Osteoblast (primary cell): ENCODE data around the gene NME9. TPM values are rescaled to one million over a fixed set of nuclear protein-coding genes. Genes with fewer than 3 reads are reported as not detected.

Experiments
- DNase-seq: peaks from one replicate; pipeline ENCODE4 v3.0.0; 2011; ENCODE audit warnings: low spot score, mixed read lengths; ENCODE audit not compliant: insufficient read length; ENCODE audit errors: missing footprints
- H2AFZ ChIP-seq: 2 replicates; pipeline ENCODE4 v1.6.0; 2011; ENCODE audit warnings: mild to moderate bottlenecking, low read length
- H3K27ac ChIP-seq: 2 replicates; pipeline ENCODE4 v1.5.1; 2011; ENCODE audit warnings: mild to moderate bottlenecking, low read depth, low read length, moderate library complexity
- H3K27me3 ChIP-seq: 2 replicates; pipeline ENCODE4 v1.6.0; 2012; ENCODE audit warnings: mild to moderate bottlenecking, control low read depth, inconsistent platforms, low read length, moderate library complexity; ENCODE audit not compliant: insufficient read depth
- H3K36me3 ChIP-seq: 2 replicates; pipeline ENCODE4 v1.5.1; 2011; ENCODE audit warnings: mild to moderate bottlenecking, low read length, control low read depth, moderate library complexity; ENCODE audit not compliant: insufficient read depth
- H3K4me1 ChIP-seq: 2 replicates; pipeline ENCODE4 v1.5.1; 2011; ENCODE audit warnings: mild to moderate bottlenecking, low read length, control low read depth, moderate library complexity; ENCODE audit not compliant: insufficient read depth
- H3K4me2 ChIP-seq: 2 replicates; pipeline ENCODE4 v1.6.0; 2011; ENCODE audit warnings: mild to moderate bottlenecking, low read length; ENCODE audit not compliant: insufficient read depth
- H3K4me3 ChIP-seq: fragments of 200-600 bp; sonication (generic); 3 replicates; pipeline ENCODE4 v1.5.1; 2012; ENCODE audit warnings: mild to moderate bottlenecking, low read length, inconsistent platforms; ENCODE audit not compliant: insufficient read depth
- H3K79me2 ChIP-seq: 2 replicates; pipeline ENCODE4 v1.6.0; 2012; ENCODE audit warnings: mild to moderate bottlenecking, low read length, control low read depth, inconsistent platforms; ENCODE audit not compliant: insufficient read depth
- H3K9me3 ChIP-seq: 2 replicates; pipeline ENCODE4 v1.5.1; 2011; ENCODE audit warnings: low read depth, low read length, control low read depth
- H4K20me1 ChIP-seq: 2 replicates; pipeline ENCODE4 v1.6.0; 2012; ENCODE audit warnings: mild to moderate bottlenecking, low read length, control low read depth; ENCODE audit not compliant: insufficient read depth
- CTCF ChIP-seq: IDR thresholded peaks from 2 replicates; pipeline ENCODE4 v1.5.1; 2011; ENCODE audit warnings: mild to moderate bottlenecking, low read depth, low read length, moderate library complexity; ENCODE audit errors: extremely low read depth
- total RNA-seq: library from RNA; depleted of rRNA; stranded (reverse); fragments of >200 nt; gene quantifications from 2 replicates; pipeline ENCODE4 v1.2.3, GENCODE V29; 2012

The NME9 gene
- total RNA-seq, 1 donor, result not detected

- Histone ChIP-seq H3K4me2 (no peak overlapping the region), H3K79me2 (peaks cover 22% of the 10 kb centered on the region), H3K9me3 (no peaks in the 10 kb centered on the region), H2AFZ (no peak overlapping the region), H3K4me1 (peaks cover 6% of the 10 kb centered on the region), H3K4me3 (no peak overlapping the region), H3K27ac (no peak overlapping the region), H4K20me1 (peaks cover 29% of the 10 kb centered on the region), H3K27me3 (no peaks in the 10 kb centered on the region), H3K36me3 (peaks cover 6% of the 10 kb centered on the region)
- TF ChIP-seq CTCF, result no peak
- no peak for DNase-seq
Observed at GRCh38 chr3:138373087-138373735, 43.6 kb upstream of the NME9 start.

GRCh38 chr3:138371070-138371965 lies 41.7 kb upstream of the NME9 start:
- no peaks in the 10 kb centered on the region for H3K27me3 ChIP-seq
- H3K27ac ChIP-seq, result no peak overlapping the region
- TF ChIP-seq CTCF, result no peak
- no peaks in the 10 kb centered on the region for H3K9me3 ChIP-seq
- H3K36me3 ChIP-seq, result peaks cover 6% of the 10 kb centered on the region
- H3K4me2 ChIP-seq, result no peak overlapping the region
- H3K4me1 ChIP-seq, result peaks cover 14% of the 10 kb centered on the region
- DNase-seq, result no peak
- H3K4me3 ChIP-seq, result no peak overlapping the region
- H3K79me2 ChIP-seq, result peaks cover 25% of the 10 kb centered on the region
- peaks cover 42% of the 10 kb centered on the region for H4K20me1 ChIP-seq
- no peak overlapping the region for H2AFZ ChIP-seq

GRCh38 chr3:138370321-138370720 lies 40.7 kb upstream of the NME9 start:
- no peaks in the 10 kb centered on the region for H3K9me3 ChIP-seq
- H3K4me1 ChIP-seq, result peaks cover 14% of the 10 kb centered on the region
- H3K4me3 ChIP-seq, result no peak overlapping the region
- TF ChIP-seq CTCF, result no peak
- no peak overlapping the region for H3K4me2 ChIP-seq
- peaks cover 24% of the 10 kb centered on the region for H3K79me2 ChIP-seq
- peaks cover 6% of the 10 kb centered on the region for H3K36me3 ChIP-seq
- H4K20me1 ChIP-seq, result peaks cover 51% of the 10 kb centered on the region
- H2AFZ ChIP-seq, result no peak overlapping the region
- no peak for DNase-seq
- H3K27ac ChIP-seq, result no peak overlapping the region
- no peaks in the 10 kb centered on the region for H3K27me3 ChIP-seq
